OCI-LY3 (cell line): Measurements from ENCODE around the gene C13orf46.

Experiments used
- EZH2phosphoT487 ChIP-seq: fragments of 200-600 bp; shearing (Covaris generic); IDR thresholded peaks from 2 replicates; pipeline ENCODE4 v1.6.1; 2018; ENCODE audit warnings: antibody characterized with exemption, mixed run types, low read depth
- TF ChIP-seq, protein P1 (sequence below): fragments of 200-600, 300-600 bp; sonication (generic); IDR thresholded peaks from 2 replicates; pipeline ENCODE4 v1.5.1; 2014; ENCODE audit warnings: antibody characterized with exemption, low read length, low read depth

DNA sequence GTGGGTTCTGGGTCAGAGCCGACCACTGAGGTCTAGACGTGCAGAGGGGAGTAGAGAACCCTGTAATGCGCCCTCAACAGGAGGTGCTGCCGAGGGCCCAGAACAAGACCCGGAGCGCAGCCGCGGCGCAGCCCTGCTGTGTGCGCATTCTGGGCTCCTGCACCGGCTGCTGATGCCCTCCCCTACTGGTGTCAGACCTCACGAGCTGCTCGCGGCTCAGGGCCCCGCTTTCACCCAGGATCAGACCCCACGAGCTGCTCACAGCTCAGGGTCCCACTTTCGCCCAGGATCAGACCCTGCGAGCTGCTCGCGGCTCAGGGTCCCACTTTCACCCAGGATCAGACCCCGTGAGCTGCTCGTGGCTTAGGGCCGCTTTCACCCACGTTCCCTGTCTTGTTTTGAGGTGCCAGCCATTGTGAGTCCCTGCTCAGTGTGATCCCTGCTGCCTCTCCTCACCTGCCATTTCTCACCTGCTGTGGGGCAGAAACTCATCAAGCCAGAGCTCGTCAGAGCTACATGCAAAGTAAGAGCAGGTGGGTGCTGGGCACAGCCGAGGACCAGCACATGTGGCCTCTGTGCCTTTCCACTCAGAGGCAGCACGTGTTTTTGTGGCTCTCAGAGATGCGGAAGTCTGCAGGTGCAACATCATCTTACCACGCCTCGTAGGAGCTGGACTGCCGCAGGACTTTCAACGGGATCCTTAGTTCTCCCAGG lies 47.0 kb upstream of the C13orf46 start:
- no peak for TF ChIP-seq EZH2phosphoT487
- TF ChIP-seq, protein P1, sequence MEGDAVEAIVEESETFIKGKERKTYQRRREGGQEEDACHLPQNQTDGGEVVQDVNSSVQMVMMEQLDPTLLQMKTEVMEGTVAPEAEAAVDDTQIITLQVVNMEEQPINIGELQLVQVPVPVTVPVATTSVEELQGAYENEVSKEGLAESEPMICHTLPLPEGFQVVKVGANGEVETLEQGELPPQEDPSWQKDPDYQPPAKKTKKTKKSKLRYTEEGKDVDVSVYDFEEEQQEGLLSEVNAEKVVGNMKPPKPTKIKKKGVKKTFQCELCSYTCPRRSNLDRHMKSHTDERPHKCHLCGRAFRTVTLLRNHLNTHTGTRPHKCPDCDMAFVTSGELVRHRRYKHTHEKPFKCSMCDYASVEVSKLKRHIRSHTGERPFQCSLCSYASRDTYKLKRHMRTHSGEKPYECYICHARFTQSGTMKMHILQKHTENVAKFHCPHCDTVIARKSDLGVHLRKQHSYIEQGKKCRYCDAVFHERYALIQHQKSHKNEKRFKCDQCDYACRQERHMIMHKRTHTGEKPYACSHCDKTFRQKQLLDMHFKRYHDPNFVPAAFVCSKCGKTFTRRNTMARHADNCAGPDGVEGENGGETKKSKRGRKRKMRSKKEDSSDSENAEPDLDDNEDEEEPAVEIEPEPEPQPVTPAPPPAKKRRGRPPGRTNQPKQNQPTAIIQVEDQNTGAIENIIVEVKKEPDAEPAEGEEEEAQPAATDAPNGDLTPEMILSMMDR, result no peak
